MV-4-11 (cell line): ENCODE measurements around the gene CXorf65.

ENCODE experiments used
- DNase-seq: peaks from one replicate; lab custom pipeline; 2025; lab: John Stamatoyannopoulos, UW

Gene CXorf65

DNA sequence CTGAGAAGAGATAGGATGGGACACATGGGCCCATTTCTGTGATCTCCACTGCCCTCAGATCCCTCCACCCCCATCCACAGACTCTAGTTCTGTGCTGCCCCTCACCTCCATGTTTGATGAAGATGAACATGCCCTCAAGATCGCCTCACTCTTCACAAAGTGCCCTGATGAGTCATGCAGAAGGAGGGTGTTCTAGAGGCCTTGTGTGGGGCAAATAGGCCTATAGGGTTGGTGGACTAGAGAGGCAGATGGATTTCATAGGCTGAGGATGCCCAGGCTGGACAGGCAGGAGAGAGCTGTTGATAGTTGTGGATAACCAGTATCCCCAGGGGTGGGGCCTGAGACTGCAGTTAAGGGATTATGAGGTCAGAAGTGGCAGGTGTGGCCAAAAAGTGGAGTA is at the start of gene CXorf65:
Gene CXorf65, minus strand, starts transcription at position 314 of the 400 bp plus-strand sequence. Its CDS starts 184 bp downstream, at position 130.
- peak; percentile 59 for DNase-seq

GRCh38 chrX:71154641-71155040 is 48.1 kb upstream of the CXorf65 start:
- no peak for DNase-seq

GRCh38 chrX:71154196-71154595 is 47.7 kb upstream of the CXorf65 start:
- no peak for DNase-seq

GRCh38 chrX:71151366-71151765 is 44.8 kb upstream of the CXorf65 start:
- DNase-seq, result no peak

DNA sequence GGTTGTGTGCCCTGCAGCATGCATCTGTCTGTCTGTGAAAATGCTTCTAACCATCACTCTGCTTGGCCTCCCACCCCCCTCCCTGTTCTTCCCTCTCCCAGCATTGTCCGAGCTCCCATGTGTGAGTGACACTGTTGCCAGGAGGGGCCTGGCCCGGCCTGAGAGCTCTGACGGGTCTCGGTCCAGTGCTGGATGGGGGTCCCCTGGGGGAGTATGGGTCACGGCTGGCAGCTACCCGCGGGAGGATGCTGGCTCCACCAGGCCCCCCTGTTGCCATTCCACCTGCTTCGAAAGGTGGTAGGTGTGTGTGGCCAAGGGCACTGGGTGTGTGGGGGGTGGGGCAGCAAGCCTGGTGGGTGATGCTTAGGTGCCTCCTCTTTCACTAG is 41.7 kb upstream of the CXorf65 start:
- no peak for DNase-seq

DNA sequence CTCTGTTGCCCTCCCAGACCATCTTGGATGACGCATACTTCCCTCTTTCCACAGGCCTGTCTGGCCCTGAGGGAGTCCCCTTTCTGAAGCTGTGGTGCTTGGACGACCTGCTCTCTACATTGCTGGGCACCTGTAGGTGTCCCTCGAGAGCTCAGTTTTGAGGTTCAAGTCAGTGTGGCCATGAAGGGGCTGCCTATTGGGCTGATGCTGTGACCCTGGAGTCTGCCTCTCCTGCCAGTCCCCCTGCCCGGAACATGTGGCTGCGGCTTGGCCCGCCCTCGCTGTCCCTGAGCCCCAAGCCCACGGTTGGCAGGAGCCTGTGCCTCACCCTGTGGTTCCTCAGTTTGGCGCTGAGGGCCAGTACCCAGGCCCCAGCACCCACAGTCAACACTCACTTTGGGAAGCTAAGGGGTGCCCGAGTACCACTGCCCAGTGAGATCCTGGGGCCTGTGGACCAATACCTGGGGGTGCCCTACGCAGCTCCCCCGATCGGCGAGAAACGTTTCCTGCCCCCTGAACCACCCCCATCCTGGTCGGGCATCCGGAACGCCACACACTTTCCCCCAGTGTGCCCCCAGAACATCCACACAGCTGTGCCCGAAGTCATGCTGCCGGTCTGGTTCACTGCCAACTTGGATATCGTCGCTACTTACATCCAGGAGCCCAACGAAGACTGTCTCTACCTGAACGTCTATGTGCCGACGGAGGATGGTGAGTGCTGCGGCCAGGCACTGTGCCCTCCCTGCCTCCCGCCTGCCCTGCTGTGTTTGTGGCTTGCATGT is 41.1 kb upstream of the CXorf65 start:
- DNase-seq, result peak; percentile 1

DNA sequence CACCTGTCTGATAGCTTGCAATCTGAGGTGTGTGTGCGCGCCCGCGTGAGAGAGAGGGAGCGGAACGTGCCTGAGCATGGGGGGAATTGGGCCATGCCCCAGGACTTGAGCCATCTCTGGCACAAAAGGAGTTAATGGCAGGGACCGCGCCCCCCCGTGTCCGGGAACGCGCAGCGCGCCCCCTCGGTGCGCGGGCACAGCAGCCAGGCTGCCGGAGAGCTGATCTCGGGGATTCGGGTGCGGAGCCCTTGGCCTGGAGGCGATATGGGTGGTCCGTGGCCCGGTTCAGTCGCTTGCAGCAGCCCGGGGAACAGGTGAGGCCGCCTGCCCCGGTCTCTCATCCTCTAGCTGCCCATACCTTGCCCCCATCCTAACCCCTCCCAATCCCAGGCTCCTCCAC is 38.1 kb upstream of the CXorf65 start, which contains the start of gene NLGN3:
Gene NLGN3, plus strand, starts transcription at position 191 of the 400 bp plus-strand sequence. CDS start 2,909 bp downstream, outside the sequence.
- no peak for DNase-seq

GRCh38 chrX:71143508-71143907 is 37.0 kb upstream of the CXorf65 start:
- DNase-seq, result no peak

- no peak for DNase-seq
These were observed 33.9 kb upstream of the CXorf65 start for GRCh38 chrX:71140440-71140839.

GRCh38 chrX:71131510-71131909 is 25.0 kb upstream of the CXorf65 start:
- DNase-seq, result no peak

- peak; percentile 65 for DNase-seq
These were observed 22.6 kb upstream of the CXorf65 start for GRCh38 chrX:71128915-71129765.

GRCh38 chrX:71128166-71128833 is 21.8 kb upstream of the CXorf65 start:
- no peak for DNase-seq

DNA sequence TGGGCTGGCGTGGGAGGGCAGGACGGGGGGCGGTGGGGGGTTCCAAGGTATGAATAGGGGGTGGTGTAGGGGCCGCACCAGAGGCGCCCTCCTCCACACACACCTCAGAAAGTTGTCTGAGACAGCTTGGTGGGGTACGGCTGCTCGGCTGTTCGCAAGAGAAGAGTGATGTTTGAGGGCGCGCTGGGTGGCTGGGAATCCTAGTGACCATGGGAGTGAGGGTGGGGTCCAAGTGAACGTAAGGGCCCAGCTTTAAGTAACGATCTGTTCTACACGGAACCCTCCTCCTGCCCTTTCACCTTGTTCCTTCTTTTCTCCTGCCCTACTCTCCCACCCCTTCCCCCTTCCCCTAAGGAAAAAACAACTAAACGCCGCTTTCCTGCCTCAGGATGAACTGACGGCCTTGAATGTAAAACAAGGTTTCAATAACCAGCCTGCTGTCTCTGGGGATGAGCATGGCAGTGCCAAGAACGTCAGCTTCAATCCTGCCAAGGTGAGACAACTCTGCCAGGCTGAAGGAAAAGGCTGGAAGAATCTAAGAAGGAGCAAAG is 12.5 kb upstream of the CXorf65 start:
- no peak for DNase-seq

GRCh38 chrX:71118032-71118984 is 11.8 kb upstream of the CXorf65 start, which contains the start of gene MED12:
TSS of gene MED12 (plus strand) at chrX:71118596. CDS start at chrX:71118755, 159 bp downstream.
- DNase-seq, result peak; percentile 67

DNA sequence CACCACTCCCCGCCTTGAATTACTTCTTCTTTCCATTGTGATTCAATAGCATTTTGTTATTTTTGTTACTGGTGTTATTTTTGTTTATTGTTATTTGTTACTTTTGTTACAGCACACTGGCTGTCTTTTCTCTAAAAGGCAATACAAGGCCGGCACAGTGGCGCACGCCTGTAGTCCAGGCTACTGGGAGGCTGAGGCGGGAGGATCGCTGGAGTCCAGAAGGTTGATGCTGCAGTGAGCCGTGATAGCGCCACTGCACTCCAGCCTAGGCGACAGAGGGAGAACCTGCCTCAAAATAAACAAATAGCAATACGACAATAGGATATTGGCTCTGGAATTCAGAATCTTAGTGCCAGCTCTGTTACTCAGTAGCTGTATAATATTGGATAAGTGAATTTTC is 10.8 kb upstream of the CXorf65 start:
- DNase-seq, result no peak

DNA sequence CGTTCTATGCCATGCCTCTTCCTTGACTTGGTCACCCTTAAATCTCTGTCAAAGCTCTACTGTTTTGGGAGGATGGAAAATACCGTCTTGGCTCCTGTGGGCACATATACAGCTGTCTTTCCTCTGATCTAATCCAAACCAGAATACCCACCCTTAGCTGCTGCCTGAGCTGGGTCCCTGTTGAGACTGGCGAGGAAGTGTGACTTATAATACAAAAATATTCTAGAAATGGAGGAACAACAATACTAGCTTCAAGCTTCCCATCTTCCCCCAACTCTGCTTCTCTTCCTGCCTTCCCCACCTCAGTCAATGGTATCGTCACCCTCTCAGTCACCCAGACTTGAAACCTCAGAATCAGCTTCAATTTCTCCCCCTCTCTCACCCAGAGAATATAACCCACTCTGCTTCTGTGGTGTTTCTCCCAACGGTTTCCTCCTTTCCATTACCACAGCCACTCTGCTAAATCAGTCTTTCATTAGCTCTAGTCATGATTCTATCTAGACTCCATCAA is 5.4 kb upstream of the CXorf65 start:
- peak; percentile 50 for DNase-seq

DNA sequence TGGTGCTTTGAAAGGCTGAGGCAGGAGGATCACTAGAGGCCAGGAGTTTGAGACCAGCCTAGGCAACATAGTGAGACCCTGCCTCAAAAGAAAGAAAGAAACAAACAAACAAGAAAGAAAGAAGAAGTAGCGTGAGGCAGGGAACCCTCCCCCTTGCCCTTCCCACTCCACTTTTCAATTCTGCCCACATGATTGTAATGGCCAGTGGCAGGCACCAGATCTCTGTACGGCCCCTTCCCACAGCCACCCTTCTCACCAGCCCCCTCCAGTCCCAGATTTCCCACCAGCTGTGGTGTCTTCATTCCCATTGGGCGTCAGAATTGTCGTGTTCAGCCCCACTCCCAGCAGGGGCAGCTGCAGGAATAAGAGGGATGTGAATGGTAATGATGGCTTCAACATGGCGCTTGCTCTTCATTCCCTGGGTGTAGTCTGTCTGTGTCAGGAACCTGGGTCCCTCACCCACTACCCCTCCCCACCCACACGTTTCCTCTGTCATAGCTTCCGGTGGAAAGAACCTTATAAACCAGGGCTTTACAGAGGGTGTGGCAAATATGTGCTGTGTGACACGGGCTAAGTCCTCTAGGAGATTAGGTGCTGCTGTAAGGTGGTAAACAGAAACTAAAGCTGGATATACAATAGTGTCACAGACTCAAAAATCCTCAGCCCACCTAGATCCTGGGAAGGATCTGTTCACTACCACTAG is 4.8 kb upstream of the CXorf65 start, which contains the start of gene IL2RG:
Gene IL2RG, minus strand, starts transcription at position 437 of the 703 bp plus-strand sequence. Its CDS starts 38 bp downstream, at position 399.
- DNase-seq, result no peak

GRCh38 chrX:71109051-71109450 is 2.5 kb upstream of the CXorf65 start:
- no peak for DNase-seq

DNA sequence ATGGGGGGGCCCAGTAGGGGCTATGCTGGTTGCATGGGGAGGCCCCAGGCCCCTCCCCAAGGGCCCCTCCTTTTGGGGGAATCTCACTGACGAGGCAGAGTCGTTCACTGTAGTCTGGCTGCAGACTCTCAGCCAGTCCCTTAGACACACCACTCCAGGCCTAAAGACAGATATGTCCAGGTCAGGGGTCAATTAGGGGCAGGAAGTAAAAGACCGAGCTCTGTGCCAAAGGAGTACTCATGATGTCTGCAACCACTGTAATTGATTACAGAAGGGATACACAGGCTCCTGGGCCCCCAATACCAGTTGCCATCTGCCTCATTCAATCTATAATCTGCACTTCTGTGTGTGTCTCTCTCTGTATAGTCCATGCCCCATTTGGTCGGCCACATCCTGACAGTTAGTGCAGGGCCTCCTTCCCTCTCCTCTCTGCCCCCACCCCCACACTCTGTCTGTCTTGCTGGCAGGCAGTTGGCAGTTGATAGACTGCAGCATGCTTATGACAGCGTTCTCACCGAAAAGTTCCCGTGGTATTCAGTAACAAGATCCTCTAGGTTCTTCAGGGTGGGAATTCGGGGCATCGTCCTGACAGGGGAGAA is 1.3 kb upstream of the CXorf65 start:
- DNase-seq, result peak; percentile 58
